MM.1S (cell line): ENCODE measurements around the gene FYB1.

Source experiments
- EZH2phosphoT487 ChIP-seq: fragments of 300-600 bp; sonication (generic); IDR thresholded peaks from 2 replicates; pipeline ENCODE4 v1.6.1; 2018; ENCODE audit warnings: antibody characterized with exemption, low read length
- TF ChIP-seq, protein P1 (sequence below): fragments of 300-600 bp; sonication (generic); IDR thresholded peaks from 2 replicates; pipeline ENCODE4 v1.5.1; 2016; ENCODE audit warnings: antibody characterized with exemption, low read length, mixed read lengths

DNA sequence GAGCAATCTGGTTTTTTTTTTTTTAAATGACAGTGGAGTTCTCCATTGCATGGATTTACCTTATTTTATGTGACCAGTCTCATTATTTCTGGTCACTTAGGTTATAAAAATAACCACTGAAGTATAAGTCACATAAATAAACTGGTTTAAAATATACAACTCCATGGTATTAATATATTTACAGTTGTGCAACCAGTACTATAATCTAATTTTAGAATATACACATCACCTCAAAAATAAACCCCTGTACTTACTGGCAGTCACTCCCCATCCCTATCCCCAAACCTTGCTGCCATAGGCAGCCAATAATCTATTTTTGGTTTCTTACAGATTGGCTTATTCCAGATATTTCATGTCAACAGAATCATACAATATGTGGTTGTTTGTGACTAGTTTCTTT, 57.8 kb downstream of the FYB1 start:
- TF ChIP-seq EZH2phosphoT487, result no peak
- TF ChIP-seq, protein P1, sequence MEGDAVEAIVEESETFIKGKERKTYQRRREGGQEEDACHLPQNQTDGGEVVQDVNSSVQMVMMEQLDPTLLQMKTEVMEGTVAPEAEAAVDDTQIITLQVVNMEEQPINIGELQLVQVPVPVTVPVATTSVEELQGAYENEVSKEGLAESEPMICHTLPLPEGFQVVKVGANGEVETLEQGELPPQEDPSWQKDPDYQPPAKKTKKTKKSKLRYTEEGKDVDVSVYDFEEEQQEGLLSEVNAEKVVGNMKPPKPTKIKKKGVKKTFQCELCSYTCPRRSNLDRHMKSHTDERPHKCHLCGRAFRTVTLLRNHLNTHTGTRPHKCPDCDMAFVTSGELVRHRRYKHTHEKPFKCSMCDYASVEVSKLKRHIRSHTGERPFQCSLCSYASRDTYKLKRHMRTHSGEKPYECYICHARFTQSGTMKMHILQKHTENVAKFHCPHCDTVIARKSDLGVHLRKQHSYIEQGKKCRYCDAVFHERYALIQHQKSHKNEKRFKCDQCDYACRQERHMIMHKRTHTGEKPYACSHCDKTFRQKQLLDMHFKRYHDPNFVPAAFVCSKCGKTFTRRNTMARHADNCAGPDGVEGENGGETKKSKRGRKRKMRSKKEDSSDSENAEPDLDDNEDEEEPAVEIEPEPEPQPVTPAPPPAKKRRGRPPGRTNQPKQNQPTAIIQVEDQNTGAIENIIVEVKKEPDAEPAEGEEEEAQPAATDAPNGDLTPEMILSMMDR, result no peak
